ENCODE data around the gene MED26. TPM values are rescaled to one million over a fixed set of nuclear protein-coding genes. Genes with fewer than 3 reads are reported as not detected.

MED26 gene
- total and polyA plus RNA-seq, 2 of the 8 experiments (the other 6 are each of a cell fraction or from before 2014, with no cell fraction given) = 5.3 to 10.7 TPM

- H3K27ac ChIP-seq (ENCODE audit: low read depth, low read length) = no peak overlapping the region
- H3K23me2 ChIP-seq (ENCODE audit: low read depth, low read length) = no peaks in the 10 kb centered on the region
- peaks cover 3 to 53% of the 10 kb centered on the region in 2 experiments for H3K79me2 ChIP-seq (ENCODE audit: control insufficient read depth in 1 of 2, insufficient read depth in 2 of 2, low read length in 2 of 2)
- TF ChIP-seq CTBP2 (IDR thresholded peaks at IDR 0.05; ENCODE audit: borderline replicate concordance, insufficient read depth, insufficient read length, low read length) (no peak), EZH2 (IDR thresholded peaks at IDR 0.05; ENCODE audit: low read depth, low read length, severe bottlenecking) (no peak), RXRA (IDR thresholded peaks at IDR 0.05; ENCODE audit: insufficient read depth, low read depth, low read length) (no peak), JUN (IDR thresholded peaks at IDR 0.05; ENCODE audit: low read depth, low read length) (no peak), ATF3 (IDR thresholded peaks at IDR 0.05; ENCODE audit: insufficient read depth, low read depth, low read length) (no peak)
Observed at GRCh38 chr19:16640951-16641350, 12.9 kb upstream of the MED26 start.

More at GRCh38 chr19:16640951-16641350, 12.9 kb upstream of the MED26 start:
- no peaks in the 10 kb centered on the region for H3K4me1 ChIP-seq (replicated peaks in 1 of 4; ENCODE audit: control insufficient read depth in 3 of 4, insufficient read depth in 4 of 4, low read length in 3 of 4)
- H4K20me1 ChIP-seq (replicated peaks in 1 of 2; ENCODE audit: control insufficient read depth in 1 of 2, insufficient read depth in 2 of 2, low read length in 2 of 2) = peaks cover 2 to 10% of the 10 kb centered on the region in 2 experiments
- no peak overlapping the region for H2BK5ac ChIP-seq (ENCODE audit: low read depth, low read length)
- no peak overlapping the region for H2BK20ac ChIP-seq (ENCODE audit: low read length)
- no peak for DNase-seq (ENCODE audit: low read depth in 1 of 2, low spot score in 2 of 2)
- peaks cover 19 to 53% (median 39%) of the 10 kb centered on the region in 4 experiments for H3K36me3 ChIP-seq (ENCODE audit: control insufficient read depth in 2 of 4, insufficient read depth in 4 of 4, low read length in 3 of 4)
- ChIA-PET POLR2A (ENCODE audit: partially characterized antibody) (interaction anchor here (0.6 to 4.7 kb wide), 4 partner anchors 8 to 79 kb away, joined by 3 to 27 read pairs (median 6); partner anchors contain the start of gene MED26), CTCF (ENCODE audit: partially characterized antibody) (no interaction called here)
- H2BK120ac ChIP-seq (replicated peaks; ENCODE audit: low read depth, low read length) = no peak overlapping the region
- no peak overlapping the region for H3K23ac ChIP-seq (ENCODE audit: insufficient read length)
- H4K91ac ChIP-seq (replicated peaks; ENCODE audit: insufficient read length, low read length) = no peak overlapping the region
- H3K4me2 ChIP-seq (ENCODE audit: insufficient read depth in 1 of 2, low read depth in 2 of 2, low read length in 2 of 2) = no peak overlapping the region
- no peak overlapping the region for H4K8ac ChIP-seq (ENCODE audit: extremely low read depth, insufficient read depth, low read length)
- H2BK12ac ChIP-seq (ENCODE audit: low read depth, low read length) = no peak overlapping the region
- no peak overlapping the region for H3K4ac ChIP-seq (replicated peaks; ENCODE audit: insufficient read length, low read depth, low read length)
- no peaks in the 10 kb centered on the region for H3K9me3 ChIP-seq (ENCODE audit: insufficient read depth in 2 of 2, low read depth in 1 of 2, low read length in 1 of 2)
- no peak overlapping the region for H3K14ac ChIP-seq (ENCODE audit: insufficient read length)
- no peak overlapping the region for H2AFZ ChIP-seq (ENCODE audit: low read length)
- peaks cover 3% of the 10 kb centered on the region; the same call in 1 of the 2 replicates for H3K79me1 ChIP-seq (ENCODE audit: low read depth, low read length)
- WGBS, 2 experiments (ENCODE audit: extremely low coverage in 1 of 2, insufficient coverage in 1 of 2, insufficient read length in 1 of 2, insufficient replicate concordance in 2 of 2, low coverage in 1 of 2, low lambda C conversion rate in 2 of 2, missing lambda C conversion rate in 1 of 2) = 100% methylated on average over 1 of the region's 1 CpG; no CpG with 5 or more reads in 1 of the 2 experiments
- no peak overlapping the region for H3K56ac ChIP-seq (replicated peaks; ENCODE audit: insufficient read length, low read depth, low read length)
- FAIRE-seq = no peak
- H3K4me3 ChIP-seq (ENCODE audit: extremely low read depth in 1 of 4, insufficient read depth in 2 of 4, low read depth in 3 of 4, low read length in 4 of 4) = no peak overlapping the region
- no peak overlapping the region for H2AK5ac ChIP-seq (ENCODE audit: low read depth, low read length)
- H4K5ac ChIP-seq (ENCODE audit: insufficient read length, low read depth, low read length) = no peak overlapping the region
- no peaks in the 10 kb centered on the region for H3K27me3 ChIP-seq (replicated peaks in 1 of 4; ENCODE audit: control insufficient read depth in 3 of 4, extremely low read depth in 1 of 4, insufficient read depth in 3 of 4, low read length in 3 of 4)
- H2BK15ac ChIP-seq (ENCODE audit: low read length) = no peak overlapping the region
- no peak overlapping the region for H3K9ac ChIP-seq (replicated peaks in 1 of 4; ENCODE audit: extremely low read depth in 1 of 4, low read depth in 3 of 4, low read length in 3 of 4)
- H3K18ac ChIP-seq (ENCODE audit: extremely low read depth, low read length) = no peak overlapping the region

Measured in H1 (cell line).